Testis (tissue), 2 donors: ENCODE data around the gene SCNN1B.

Experiments
- CTCF ChIP-seq, 3 experiments: fragments of 450-650 bp in 2 of 3; fragments of 200-600 bp in 1 of 3; sonication (generic) in 1 of 3; IDR thresholded peaks; one replicate each; pipeline ENCODE4 v1.5.1; 2016 to 2019; ENCODE audit warnings: antibody characterized with exemption in 3 of 3, mild to moderate bottlenecking in 2 of 3, moderate library complexity in 1 of 3
- POLR2A ChIP-seq: fragments of 450-650 bp; IDR thresholded peaks from one replicate; pipeline ENCODE4 v1.6.1; 2017; ENCODE audit warnings: antibody characterized with exemption, mild to moderate bottlenecking, moderate library complexity

- no peak for TF ChIP-seq CTCF (IDR thresholded peaks at IDR 0.05)
- no peak for TF ChIP-seq POLR2A
Observed at GRCh38 chr16:23351360-23351759, 49.3 kb downstream of the SCNN1B start.
